ENCODE measurements around the gene DPF3.

The DPF3 gene

DNA sequence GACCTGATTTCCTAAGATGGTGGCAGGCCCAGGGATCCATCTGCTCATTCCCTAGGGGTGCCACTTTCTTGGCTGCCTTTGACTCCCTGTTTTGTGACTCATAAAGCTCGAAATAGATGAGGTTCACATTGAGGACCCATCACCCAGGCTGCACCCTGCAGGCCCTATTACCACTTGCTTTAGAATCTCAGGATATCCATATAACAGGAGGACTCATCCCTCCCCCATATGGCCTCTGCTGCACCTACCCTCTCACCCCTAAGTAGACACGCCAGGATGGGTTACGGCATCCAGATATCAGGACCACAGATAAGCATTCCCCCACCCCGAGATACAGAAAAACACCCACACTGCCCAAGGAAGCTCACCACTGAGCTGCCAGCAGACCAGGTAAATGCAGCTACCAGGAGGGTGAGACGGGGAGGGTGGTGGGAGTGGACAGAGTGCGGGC is 155.7 kb downstream of the DPF3 start:
- H3K36me3 ChIP-seq (ENCODE audit: control insufficient read depth, insufficient read depth, low read length): no peaks in the 10 kb centered on the region
- TF ChIP-seq, protein P1, sequence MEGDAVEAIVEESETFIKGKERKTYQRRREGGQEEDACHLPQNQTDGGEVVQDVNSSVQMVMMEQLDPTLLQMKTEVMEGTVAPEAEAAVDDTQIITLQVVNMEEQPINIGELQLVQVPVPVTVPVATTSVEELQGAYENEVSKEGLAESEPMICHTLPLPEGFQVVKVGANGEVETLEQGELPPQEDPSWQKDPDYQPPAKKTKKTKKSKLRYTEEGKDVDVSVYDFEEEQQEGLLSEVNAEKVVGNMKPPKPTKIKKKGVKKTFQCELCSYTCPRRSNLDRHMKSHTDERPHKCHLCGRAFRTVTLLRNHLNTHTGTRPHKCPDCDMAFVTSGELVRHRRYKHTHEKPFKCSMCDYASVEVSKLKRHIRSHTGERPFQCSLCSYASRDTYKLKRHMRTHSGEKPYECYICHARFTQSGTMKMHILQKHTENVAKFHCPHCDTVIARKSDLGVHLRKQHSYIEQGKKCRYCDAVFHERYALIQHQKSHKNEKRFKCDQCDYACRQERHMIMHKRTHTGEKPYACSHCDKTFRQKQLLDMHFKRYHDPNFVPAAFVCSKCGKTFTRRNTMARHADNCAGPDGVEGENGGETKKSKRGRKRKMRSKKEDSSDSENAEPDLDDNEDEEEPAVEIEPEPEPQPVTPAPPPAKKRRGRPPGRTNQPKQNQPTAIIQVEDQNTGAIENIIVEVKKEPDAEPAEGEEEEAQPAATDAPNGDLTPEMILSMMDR (IDR thresholded peaks at IDR 0.05; ENCODE audit: insufficient read depth, low read length, poor library complexity, severe bottlenecking): no peak
- H3K27me3 ChIP-seq (replicated peaks; ENCODE audit: control insufficient read depth, insufficient read depth, low read length): no peaks in the 10 kb centered on the region
- H3K4me3 ChIP-seq (replicated peaks; ENCODE audit: low read depth, low read length): no peak overlapping the region
- DNase-seq (ENCODE audit: extremely low read depth, insufficient read length): no peak

DNA sequence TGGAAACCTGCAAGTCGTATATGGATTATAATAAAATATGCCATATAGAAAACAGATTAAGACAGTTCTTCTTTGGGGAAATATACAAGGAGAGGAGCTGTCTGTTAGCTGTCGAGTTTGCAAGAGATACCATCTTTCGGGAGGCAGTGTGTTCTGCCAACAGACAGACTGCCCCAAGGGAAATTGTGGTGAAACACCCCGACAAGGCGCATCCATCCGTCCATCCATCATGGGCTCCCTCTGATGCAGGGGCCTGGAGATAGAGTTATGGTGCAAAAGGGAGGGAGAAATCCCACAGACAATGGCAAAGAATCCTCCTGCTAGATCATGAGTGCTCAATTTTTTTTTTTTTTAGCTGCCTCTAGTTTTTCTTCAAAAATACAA is 156.3 kb downstream of the DPF3 start:
- Histone ChIP-seq H3K27me3 (replicated peaks; ENCODE audit: control insufficient read depth, insufficient read depth, low read length) (no peaks in the 10 kb centered on the region), H3K4me3 (replicated peaks; ENCODE audit: low read depth, low read length) (no peak overlapping the region), H3K36me3 (ENCODE audit: control insufficient read depth, insufficient read depth, low read length) (no peaks in the 10 kb centered on the region)
- no peak for DNase-seq (ENCODE audit: extremely low read depth, insufficient read length)
- TF ChIP-seq, protein P1 (IDR thresholded peaks at IDR 0.05; ENCODE audit: insufficient read depth, low read length, poor library complexity, severe bottlenecking): no peak

DNA sequence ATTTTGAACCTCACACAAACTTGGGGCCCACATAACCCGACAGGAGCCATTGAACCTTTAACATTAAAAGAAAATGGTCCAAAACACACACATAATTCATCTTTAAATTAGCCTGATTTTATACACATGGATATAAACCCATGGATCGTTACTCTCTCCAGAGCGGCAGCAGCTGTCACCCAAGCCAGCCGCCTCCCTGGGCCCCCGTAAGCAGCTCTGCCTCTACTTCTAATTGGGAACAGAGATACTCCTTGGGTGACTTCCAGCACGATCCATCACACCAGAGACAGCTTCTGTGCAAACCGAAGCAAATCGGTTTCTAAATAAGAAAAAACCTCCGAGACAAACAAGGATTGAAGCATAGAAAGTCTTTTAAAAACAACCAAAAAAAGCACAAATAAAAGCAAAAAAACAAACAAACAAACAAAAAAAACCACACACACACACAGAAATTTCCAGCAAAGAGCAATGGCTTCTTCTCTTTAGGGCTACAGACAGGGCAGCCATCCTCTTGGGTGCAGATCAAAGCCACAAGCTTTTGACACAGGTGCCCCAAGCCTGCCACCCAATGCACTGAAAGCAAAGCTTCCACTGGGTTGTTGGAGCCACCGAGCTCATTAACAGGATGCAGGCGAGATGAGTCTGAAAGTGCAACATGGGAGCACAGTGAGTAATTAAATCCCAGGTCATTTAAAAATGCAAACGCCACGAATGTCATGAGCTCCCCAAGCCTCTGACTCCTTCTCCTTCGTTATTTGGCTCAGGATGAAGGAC is 156.9 kb downstream of the DPF3 start:
- DNase-seq (ENCODE audit: extremely low read depth, insufficient read length): no peak
- H3K4me3 ChIP-seq (replicated peaks; ENCODE audit: low read depth, low read length): no peak overlapping the region
- H3K36me3 ChIP-seq (ENCODE audit: control insufficient read depth, insufficient read depth, low read length): no peaks in the 10 kb centered on the region
- no peaks in the 10 kb centered on the region for H3K27me3 ChIP-seq (replicated peaks; ENCODE audit: control insufficient read depth, insufficient read depth, low read length)
- TF ChIP-seq, protein P1 (IDR thresholded peaks at IDR 0.05; ENCODE audit: insufficient read depth, low read length, poor library complexity, severe bottlenecking): no peak

DNA sequence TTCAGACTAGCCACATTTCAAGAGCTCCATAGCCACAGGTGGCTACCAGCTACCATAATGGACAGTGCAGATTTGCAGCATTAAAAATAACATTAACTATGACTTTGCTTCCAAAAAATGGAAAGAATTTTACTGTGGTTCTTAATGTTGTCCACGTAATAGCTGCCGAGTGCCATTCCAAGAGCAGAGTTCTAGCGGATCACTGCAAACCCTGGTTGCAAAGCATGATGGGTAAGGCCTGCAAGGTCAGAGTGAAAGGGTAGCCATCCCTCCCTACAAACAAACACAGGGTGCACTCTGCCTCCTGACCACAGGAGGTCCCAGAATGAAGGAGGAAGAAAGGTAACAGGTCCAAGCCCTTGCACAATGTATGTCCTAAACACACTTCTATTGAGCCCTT is 157.6 kb downstream of the DPF3 start:
- Histone ChIP-seq H3K36me3 (ENCODE audit: control insufficient read depth, insufficient read depth, low read length) (no peaks in the 10 kb centered on the region; the same call in 1 of the 2 replicates), H3K4me3 (replicated peaks; ENCODE audit: low read depth, low read length) (no peak overlapping the region), H3K27me3 (replicated peaks; ENCODE audit: control insufficient read depth, insufficient read depth, low read length) (no peaks in the 10 kb centered on the region)
- TF ChIP-seq, protein P1 (IDR thresholded peaks at IDR 0.05; ENCODE audit: insufficient read depth, low read length, poor library complexity, severe bottlenecking): peak; percentile 38
- no peak for DNase-seq (ENCODE audit: extremely low read depth, insufficient read length)

DNA sequence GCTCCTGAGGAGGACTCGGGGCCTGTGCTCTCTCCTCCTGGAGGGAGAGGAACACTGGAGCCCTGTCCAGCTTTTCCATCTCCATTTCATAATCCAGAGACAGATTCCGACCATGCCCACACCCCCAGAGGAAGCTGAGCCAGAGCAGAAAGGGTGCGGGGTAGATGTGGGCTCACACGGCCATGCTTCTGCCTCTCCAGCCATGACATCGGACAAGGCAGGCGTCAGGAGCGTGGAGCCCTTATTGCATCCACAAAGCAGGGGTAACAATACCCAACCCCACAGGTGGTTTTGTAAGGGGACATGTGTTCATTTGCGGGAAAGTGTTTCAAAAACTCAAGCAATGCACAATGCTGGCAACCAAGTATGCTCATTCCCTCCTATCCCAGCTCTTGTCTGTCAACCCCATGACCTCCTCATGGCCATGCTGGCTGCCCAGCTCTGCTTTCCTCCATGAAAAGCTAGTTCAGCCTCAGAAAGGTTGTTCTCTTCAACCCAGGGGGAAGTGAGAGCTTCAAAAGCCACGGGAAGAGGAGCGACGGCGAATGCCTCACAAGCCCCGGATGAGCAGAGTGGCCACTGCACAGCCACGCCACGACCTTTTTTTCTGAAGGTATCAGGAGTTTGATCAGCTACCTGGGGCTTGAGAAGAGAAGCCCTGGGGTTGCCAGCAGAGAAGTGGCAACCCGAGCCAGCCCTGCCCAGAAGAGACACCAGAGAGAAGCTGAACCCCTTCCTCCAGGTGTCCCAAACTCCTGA is 161.7 kb downstream of the DPF3 start:
- TF ChIP-seq, protein P1 (IDR thresholded peaks at IDR 0.05; ENCODE audit: insufficient read depth, low read length, poor library complexity, severe bottlenecking): no peak
- DNase-seq (ENCODE audit: extremely low read depth, insufficient read length): no peak
- no peaks in the 10 kb centered on the region for H3K27me3 ChIP-seq (replicated peaks; ENCODE audit: control insufficient read depth, insufficient read depth, low read length)
- H3K36me3 ChIP-seq (ENCODE audit: control insufficient read depth, insufficient read depth, low read length): no peaks in the 10 kb centered on the region; the same call in 1 of the 2 replicates
- H3K4me3 ChIP-seq (replicated peaks; ENCODE audit: low read depth, low read length): no peak overlapping the region
